GM23338 (cell line): Measurements from ENCODE around the gene NEU1. TPM values are rescaled to one million over a fixed set of nuclear protein-coding genes. Genes with fewer than 3 reads are reported as not detected.
A peak's percentile ranks its signal among the peaks of the same experiment; 100 is the strongest.
"Not testable (repeated sequence)": the region's sequence is repeated elsewhere in the genome, so short reads cannot be mapped to it uniquely, and the experiment has no call there.

Experiments
- ATAC-seq: fragments of 200-7000 bp; cut with Tn5 transposase; 3 replicates; pipeline ENCODE4 v1.9.1; 2020
- DNase-seq: peaks from one replicate; pipeline ENCODE4 v3.0.0-alpha.2; 2015; ENCODE audit warnings: low spot score
- H2AFZ ChIP-seq: fragments of 200-600 bp; sonication (generic); 2 replicates; pipeline ENCODE4 v1.8.0; 2016; ENCODE audit warnings: antibody characterized with exemption, mild to moderate bottlenecking, moderate library complexity
- H3F3A ChIP-seq: fragments of 200-600 bp; sonication (generic); replicated peaks from 2 replicates; pipeline ENCODE4 v1.8.0; 2017; ENCODE audit warnings: antibody characterized with exemption, mixed run types, low read depth
- H3K27ac ChIP-seq: fragments of 200-600 bp; sonication (generic); 2 replicates; pipeline ENCODE4 v1.6.1; 2016; ENCODE audit warnings: low read depth
- H3K27me3 ChIP-seq: fragments of 200-600 bp; sonication (generic); 2 replicates; pipeline ENCODE4 v1.8.0; 2016; ENCODE audit warnings: mild to moderate bottlenecking, mixed run types, moderate library complexity; ENCODE audit not compliant: insufficient read depth
- H3K36me3 ChIP-seq: fragments of 200-600 bp; sonication (generic); 2 replicates; pipeline ENCODE4 v1.8.0; 2016; ENCODE audit warnings: mild to moderate bottlenecking; ENCODE audit not compliant: insufficient read depth
- H3K4me1 ChIP-seq: fragments of 200-600 bp; sonication (generic); 2 replicates; pipeline ENCODE4 v1.8.0; 2016; ENCODE audit warnings: mild to moderate bottlenecking, moderate library complexity; ENCODE audit not compliant: insufficient read depth
- H3K4me2 ChIP-seq: fragments of 200-600 bp; sonication (generic); 2 replicates; pipeline ENCODE4 v1.7.1; 2017; ENCODE audit warnings: mixed run types
- H3K4me3 ChIP-seq: fragments of 200-600 bp; sonication (generic); 2 replicates; pipeline ENCODE4 v1.6.1; 2016; ENCODE audit warnings: mixed run types
- H3K79me2 ChIP-seq: fragments of 200-600 bp; sonication (generic); replicated peaks from 2 replicates; pipeline ENCODE4 v1.8.0; 2017; ENCODE audit warnings: mild to moderate bottlenecking; ENCODE audit not compliant: insufficient read depth
- H3K9me2 ChIP-seq: fragments of 200-600 bp; sonication (generic); 2 replicates; pipeline ENCODE4 v1.8.0; 2017; ENCODE audit not compliant: insufficient read depth
- H4K20me1 ChIP-seq: fragments of 200-600 bp; sonication (generic); replicated peaks from 2 replicates; pipeline ENCODE4 v1.8.0; 2017; ENCODE audit warnings: mild to moderate bottlenecking; ENCODE audit not compliant: insufficient read depth
- H3K27ac Mint-ChIP-seq: 2 replicates; pipeline ENCODE4 v1.8.0; 2020; ENCODE audit warnings: inconsistent platforms, mild to moderate bottlenecking, moderate library complexity, mixed read lengths
- H3K27me3 Mint-ChIP-seq: 3 replicates; pipeline ENCODE4 v1.8.0; 2022; ENCODE audit warnings: low read depth, mild to moderate bottlenecking, moderate library complexity, mixed read lengths, inconsistent platforms; ENCODE audit not compliant: insufficient read depth, poor library complexity
- H3K36me3 Mint-ChIP-seq: 3 replicates; pipeline ENCODE4 v1.8.0; 2021; ENCODE audit warnings: low read depth, mild to moderate bottlenecking, inconsistent platforms, moderate library complexity, mixed read lengths
- H3K4me1 Mint-ChIP-seq: 3 replicates; pipeline ENCODE4 v1.8.0; 2020; ENCODE audit warnings: mild to moderate bottlenecking, inconsistent platforms, mixed read lengths
- H3K4me3 Mint-ChIP-seq: 3 replicates; pipeline ENCODE4 v1.8.0; 2021; ENCODE audit warnings: moderate library complexity, mild to moderate bottlenecking, inconsistent platforms, mixed read lengths
- H3K9me3 Mint-ChIP-seq: 3 replicates; pipeline ENCODE4 v1.8.0; 2020; ENCODE audit warnings: moderate library complexity, mild to moderate bottlenecking, inconsistent platforms, mixed read lengths
- CREB1 ChIP-seq: fragments of 250-450 bp; sonication (Bioruptor Pico); IDR thresholded peaks from 2 replicates; pipeline ENCODE4 v1.5.0; 2020; ENCODE audit warnings: low read depth, mild to moderate bottlenecking, moderate library complexity
- CTCF ChIP-seq, 2 experiments: fragments of 200-600 bp in 1 of 2; sonication (generic) in 1 of 2; conservative IDR thresholded peaks; 2 replicates each; pipeline versions ENCODE4 v1.5.1 to v1.6.1; 2016 to 2017; ENCODE audit warnings: antibody characterized with exemption in 2 of 2, low read depth in 2 of 2, mild to moderate bottlenecking in 2 of 2, moderate library complexity in 1 of 2
- ETS1 ChIP-seq: IDR thresholded peaks from 2 replicates; pipeline ENCODE4 v1.6.1; 2016; ENCODE audit warnings: antibody characterized with exemption
- EZH2 ChIP-seq: fragments of 200-600 bp; sonication (generic); IDR thresholded peaks from one replicate; pipeline ENCODE4 v1.8.0; 2017; ENCODE audit warnings: antibody characterized with exemption, mild to moderate bottlenecking, low read depth; ENCODE audit not compliant: unreplicated experiment
- EZH2phosphoT487 ChIP-seq: fragments of 200-600 bp; sonication (generic); IDR thresholded peaks from one replicate; pipeline ENCODE4 v1.8.1; 2018; ENCODE audit warnings: antibody characterized with exemption; ENCODE audit not compliant: unreplicated experiment
- NANOG ChIP-seq: IDR thresholded peaks from 2 replicates; pipeline ENCODE4 v1.6.1; 2016; ENCODE audit warnings: antibody characterized with exemption, borderline replicate concordance
- POLR2AphosphoS5 ChIP-seq: IDR thresholded peaks from 2 replicates; pipeline ENCODE4 v1.6.1; 2016; ENCODE audit warnings: antibody characterized with exemption, low read depth
- ZNF331 ChIP-seq: fragments of 250-450 bp; sonication (Bioruptor Pico); IDR thresholded peaks from 2 replicates; pipeline ENCODE4 v1.5.0; 2020; ENCODE audit warnings: low read depth, mild to moderate bottlenecking, moderate library complexity
- ZNF462 ChIP-seq: fragments of 250-450 bp; sonication (Bioruptor Pico); IDR thresholded peaks from 2 replicates; pipeline ENCODE4 v1.5.0; 2020; ENCODE audit warnings: mild to moderate bottlenecking, moderate library complexity
- polyA plus RNA-seq: library from polyadenylated mRNA; unstranded; fragments of >200 nt; fragmentation: Nextera tagmentation; extraction: Ambion mirVana; gene quantifications from 2 replicates; pipeline ENCODE4 v1.2.1, GENCODE V29; 2016
- total RNA-seq: library from RNA; depleted of rRNA; stranded (reverse); fragments of >200 nt; shearing (Covaris generic); gene quantifications from 2 replicates; pipeline ENCODE4 v1.2.3, GENCODE V29; 2014

Gene NEU1
- total and polyA plus RNA-seq, 2 experiments from 2014 or later, result 31.4 to 47.4 TPM

- not testable (repeated sequence) for H3K9me3 Mint-ChIP-seq, ATAC-seq, H4K20me1 ChIP-seq, H3F3A ChIP-seq, H3K4me1 Mint-ChIP-seq, H3K27me3 ChIP-seq, DNase-seq, H3K36me3 ChIP-seq, H3K36me3 Mint-ChIP-seq, H3K9me2 ChIP-seq, H3K79me2 ChIP-seq
- Mint-ChIP-seq H3K4me3 (peak overlapping the region; percentile 95), H3K27ac (peak overlapping the region; percentile 97), H3K27me3 (peaks cover 19% of the 10 kb centered on the region)
- H3K4me3 ChIP-seq, result peak overlapping the region; percentile 73
- peak overlapping the region; percentile 75 for H3K4me2 ChIP-seq
- 0 out of 2 replicates have a peak overlapping the region, but pooled peaks have one; percentile 30 for H2AFZ ChIP-seq
- peaks cover 12% of the 10 kb centered on the region; the same call in 1 of the 2 replicates for H3K4me1 ChIP-seq
- peak overlapping the region; percentile 75 for H3K27ac ChIP-seq
Measured at GRCh38 chr6:31864123-31864562, 1.5 kb upstream of the NEU1 start.

- H3K27ac Mint-ChIP-seq, result no peak overlapping the region
- no peaks in the 10 kb centered on the region for H3K27me3 ChIP-seq
- TF ChIP-seq ZNF331 (CRISPR knock-in tag) (no peak), NANOG (no peak), CREB1 (CRISPR knock-in tag) (no peak), ETS1 (no peak), POLR2AphosphoS5 (no peak), CTCF (conservative IDR thresholded peaks at IDR 0.05; ENCODE audit: low read depth in 2 of 2) (no peak), EZH2 (no peak), EZH2phosphoT487 (no peak), ZNF462 (CRISPR knock-in tag) (no peak)
Measured at GRCh38 chr6:31861919-31862343, 690 bp downstream of the NEU1 start.

More at GRCh38 chr6:31861919-31862343, 690 bp downstream of the NEU1 start:
- Mint-ChIP-seq H3K36me3 (peaks cover 17% of the 10 kb centered on the region), H3K9me3 (peaks cover 2% of the 10 kb centered on the region; the same call in 1 of the 3 replicates), H3K4me3 (peak overlapping the region; percentile 95), H3K4me1 (peaks cover 8% of the 10 kb centered on the region), H3K27me3 (peaks cover 18% of the 10 kb centered on the region)
- Histone ChIP-seq H3F3A (peaks cover 12% of the 10 kb centered on the region; the same call in 1 of the 2 replicates), H3K79me2 (peaks cover 8% of the 10 kb centered on the region; the same call in 1 of the 2 replicates), H3K9me2 (no peaks in the 10 kb centered on the region), H3K4me2 (peak overlapping the region; percentile 98), H3K36me3 (no peaks in the 10 kb centered on the region), H4K20me1 (peaks cover 3% of the 10 kb centered on the region; the same call in 1 of the 2 replicates), H2AFZ (no peak overlapping the region), H3K4me1 (peaks cover 12% of the 10 kb centered on the region; the same call in 1 of the 2 replicates), H3K27ac (no peak overlapping the region), H3K4me3 (peak overlapping the region; percentile 59)
- ATAC-seq, result no peak
- no peak for DNase-seq
